ENCODE data around the gene BRSK2.

GRCh38 chr11:1469911-1470680 is 80.4 kb downstream of the BRSK2 start:
- TF ChIP-seq ZNF274 (IDR thresholded peaks at IDR 0.05; ENCODE audit: low read depth, low read length) (no peak), YY1 (IDR thresholded peaks at IDR 0.05; ENCODE audit: insufficient read depth, insufficient read length) (no peak)
